SK-N-SH treated with all-trans-retinoic acid at 6 μM for 48 hours (cell line): Measurements from ENCODE around the gene PTPRG.

Source experiments
- ARNTL ChIP-seq: fragments of 450-650 bp; formaldehyde crosslinking; IDR thresholded peaks from 2 replicates; pipeline ENCODE4 v1.5.0; 2020; ENCODE audit warnings: low read depth, mild to moderate bottlenecking, moderate library complexity, borderline replicate concordance
- OSR1 ChIP-seq: fragments of 250-450 bp; sonication (Bioruptor Pico); IDR thresholded peaks from 2 replicates; pipeline ENCODE4 v1.8.0; 2022; ENCODE audit warnings: moderate library complexity, mild to moderate bottlenecking, inconsistent platforms
- TCF4 ChIP-seq: fragments of 250-450 bp; sonication (Bioruptor Pico); IDR thresholded peaks from 2 replicates; pipeline ENCODE4 v1.8.0; 2021; ENCODE audit warnings: mild to moderate bottlenecking, moderate library complexity, borderline replicate concordance

- TF ChIP-seq OSR1 (CRISPR knock-in tag) (no peak), TCF4 (CRISPR knock-in tag) (no peak), ARNTL (no peak)
Measured at GRCh38 chr3:61960976-61961375, 399.6 kb downstream of the PTPRG start.
